Heart left ventricle (tissue), 13 donors: Measurements from ENCODE around the gene NRN1L.

ENCODE experiments used
- POLR2A ChIP-seq, 2 donors: fragments of 450-650 bp; IDR thresholded peaks; one replicate each; pipeline ENCODE4 v1.6.1; 2017; ENCODE audit warnings: antibody characterized with exemption in 2 of 2, mild to moderate bottlenecking in 2 of 2, moderate library complexity in 2 of 2
- TF ChIP-seq, protein P1 (sequence below), 12 donors: fragments of 200-600 bp; sonication (generic) in 4 of 12; IDR thresholded peaks; one replicate each; pipeline versions ENCODE4 v1.5.0 to v1.8.0; 2018 to 2022; ENCODE audit warnings: antibody characterized with exemption in 12 of 12, mild to moderate bottlenecking in 5 of 12
- donor health status: ischemic (EF 13 %, LVEDD 7.1; RV severe dilation, severe dysfunction).
- donor health status: DM: no; HTN: yes; CAD: no.
- donor health status: DM: no; HTN: no; CAD: no.
- donor health status: ischemic (EF 25% LVEDD 6.9; RV normal size, moderate dysfunction).
- donor health status: ischemic (EF 25% LVEDD 5.7; RV mildly dilated, moderate dysfunction).
- donor health status: ischemic (EF 35%, LVEDD 5.7; RV mildly dilated, moderate dysfunction).
- donor health status: nonischemic (EF 11% LVEDD 7.7; RV severe dilation, severe dysfunction).
- donor health status: DM: yes; HTN: yes; CAD: no.
- donor health status: PGD.
- donor health status: ischemic (EF 29% LVEDD 5.4; RV normal size, mild dysfunction).
- donor health status: nonischemic (EF 23%, LVEDD 6.1; RV moderate dilation, normal function).

DNA sequence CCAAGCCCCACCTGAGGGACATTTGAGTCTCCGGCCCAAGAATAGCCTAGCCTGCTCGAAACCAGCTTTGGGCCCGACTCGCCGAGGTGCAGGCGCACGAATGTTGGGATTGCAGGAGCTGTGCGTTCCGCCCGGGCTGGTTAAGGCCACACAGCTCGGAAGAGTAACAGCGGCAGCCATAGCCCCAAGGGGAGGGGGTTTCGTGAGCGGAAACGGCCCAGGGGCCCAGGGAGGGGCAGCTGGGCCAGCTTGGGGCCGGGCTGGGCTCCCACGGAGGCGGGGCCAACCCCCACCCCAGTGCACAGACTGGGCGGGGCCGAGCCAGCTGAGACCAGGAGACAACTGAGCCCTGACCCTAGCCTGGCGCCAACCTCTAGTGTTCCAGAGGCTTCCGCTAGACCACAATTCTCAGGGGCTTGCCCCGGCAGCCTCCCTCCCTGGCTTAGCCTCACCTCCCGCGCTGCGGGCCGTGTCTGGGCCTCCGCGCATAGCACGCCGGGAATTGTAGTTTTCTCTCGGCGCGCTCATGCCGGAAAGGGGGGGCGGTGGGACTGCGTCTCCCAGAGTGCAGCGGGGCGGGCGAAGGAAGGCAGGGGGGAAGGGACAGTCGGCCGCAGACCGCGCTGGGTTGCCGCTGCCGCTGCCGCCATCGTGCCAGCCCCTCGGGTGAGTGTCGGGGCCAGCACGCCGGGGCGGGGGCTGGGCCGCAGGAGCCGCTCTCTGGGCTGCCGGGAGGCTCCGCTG is 38.2 kb upstream of the NRN1L start, which contains the start of gene NUTF2:
- TF ChIP-seq POLR2A (IDR thresholded peaks at IDR 0.05), result peak in 1 of 2 donors; percentile 70
- TF ChIP-seq, protein P1, sequence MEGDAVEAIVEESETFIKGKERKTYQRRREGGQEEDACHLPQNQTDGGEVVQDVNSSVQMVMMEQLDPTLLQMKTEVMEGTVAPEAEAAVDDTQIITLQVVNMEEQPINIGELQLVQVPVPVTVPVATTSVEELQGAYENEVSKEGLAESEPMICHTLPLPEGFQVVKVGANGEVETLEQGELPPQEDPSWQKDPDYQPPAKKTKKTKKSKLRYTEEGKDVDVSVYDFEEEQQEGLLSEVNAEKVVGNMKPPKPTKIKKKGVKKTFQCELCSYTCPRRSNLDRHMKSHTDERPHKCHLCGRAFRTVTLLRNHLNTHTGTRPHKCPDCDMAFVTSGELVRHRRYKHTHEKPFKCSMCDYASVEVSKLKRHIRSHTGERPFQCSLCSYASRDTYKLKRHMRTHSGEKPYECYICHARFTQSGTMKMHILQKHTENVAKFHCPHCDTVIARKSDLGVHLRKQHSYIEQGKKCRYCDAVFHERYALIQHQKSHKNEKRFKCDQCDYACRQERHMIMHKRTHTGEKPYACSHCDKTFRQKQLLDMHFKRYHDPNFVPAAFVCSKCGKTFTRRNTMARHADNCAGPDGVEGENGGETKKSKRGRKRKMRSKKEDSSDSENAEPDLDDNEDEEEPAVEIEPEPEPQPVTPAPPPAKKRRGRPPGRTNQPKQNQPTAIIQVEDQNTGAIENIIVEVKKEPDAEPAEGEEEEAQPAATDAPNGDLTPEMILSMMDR (IDR thresholded peaks at IDR 0.05), result peak in 1 of 12 donors; percentile 9
